MCF 10A (cell line): ENCODE measurements around the gene PLEKHS1. TPM values are rescaled to one million over a fixed set of nuclear protein-coding genes. Genes with fewer than 3 reads are reported as not detected.

ENCODE experiments used
- BruUV-seq: library from RNA; stranded (reverse); fragments of 400-500 nt; replicated peaks from 2 replicates; lab custom pipeline; 2021; lab: Mats Ljungman, UMichigan
- CTCF ChIA-PET: fragments of 300-600 bp; sonication (Branson Sonifier 250); formaldehyde crosslinking; extraction: SDS; loops from one replicate; lab custom pipeline; 2021; ENCODE audit warnings: antibody characterized with exemption, inconsistent platforms; lab: Yijun Ruan, JAX
- POLR2A ChIA-PET: fragments of 300-600, 350-650 bp; sonication (Branson Sonifier 250); formaldehyde crosslinking; extraction: SDS; loops from one replicate; lab custom pipeline; 2020; ENCODE audit warnings: antibody characterized with exemption, inconsistent platforms; lab: Yijun Ruan, JAX
- DNase-seq: peaks from one replicate; pipeline ENCODE4 v3.0.0-alpha.2; 2018; ENCODE audit not compliant: unreplicated experiment
- H3K27ac Mint-ChIP-seq: one replicate; pipeline ENCODE4 v1.8.0; 2022; ENCODE audit warnings: mild to moderate bottlenecking, low read depth, mixed read lengths; ENCODE audit not compliant: unreplicated experiment
- H3K27me3 Mint-ChIP-seq: one replicate; pipeline ENCODE4 v1.8.0; 2022; ENCODE audit warnings: mixed read lengths; ENCODE audit not compliant: insufficient read depth, unreplicated experiment
- H3K36me3 Mint-ChIP-seq: one replicate; pipeline ENCODE4 v1.8.0; 2022; ENCODE audit warnings: mild to moderate bottlenecking, moderate library complexity, mixed read lengths; ENCODE audit not compliant: insufficient read depth, unreplicated experiment
- H3K4me1 Mint-ChIP-seq: one replicate; pipeline ENCODE4 v1.8.0; 2022; ENCODE audit warnings: mixed read lengths; ENCODE audit not compliant: insufficient read depth, unreplicated experiment
- H3K4me3 Mint-ChIP-seq: one replicate; pipeline ENCODE4 v1.8.0; 2022; ENCODE audit warnings: mild to moderate bottlenecking, moderate library complexity, mixed read lengths; ENCODE audit not compliant: unreplicated experiment
- H3K9me3 Mint-ChIP-seq: one replicate; pipeline ENCODE4 v1.8.0; 2022; ENCODE audit warnings: mixed read lengths; ENCODE audit not compliant: unreplicated experiment
- intact Hi-C: fragments of 100-400 bp; cut with micrococcal nuclease; formaldehyde crosslinking; loops from 2 replicates; pipeline ENCODE4 v1.14.1; 2022
- total RNA-seq: library from RNA; stranded (reverse); gene quantifications from 2 replicates; pipeline ENCODE4 v1.2.3, GENCODE V29; 2022
- TF ChIP-seq, protein P1 (sequence below): fragments of 200-600 bp; IDR thresholded peaks from one replicate; pipeline ENCODE4 v1.8.0; 2022; ENCODE audit warnings: antibody characterized with exemption, mild to moderate bottlenecking; ENCODE audit not compliant: unreplicated experiment

PLEKHS1 gene
- total RNA-seq, 1 experiment from 2014 or later, result not detected

DNA sequence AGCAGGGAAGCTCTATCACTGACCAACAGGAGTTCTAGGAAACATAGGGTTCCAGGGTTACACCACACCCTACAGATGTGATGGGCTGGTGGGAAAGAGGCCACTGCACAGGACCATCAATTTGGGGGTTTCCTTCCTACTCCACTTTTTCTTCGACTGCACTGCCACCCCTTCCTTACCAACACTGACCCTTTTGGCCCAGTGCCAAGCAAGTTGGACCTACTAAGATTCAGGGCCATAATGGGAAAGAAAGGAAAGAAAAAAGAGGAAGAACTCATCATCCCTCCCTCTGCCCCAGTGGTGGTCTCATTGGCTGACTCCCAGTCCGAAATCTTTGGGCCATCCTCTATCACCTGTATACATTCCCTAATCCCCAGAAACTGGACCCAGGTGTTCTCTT is 6.1 kb upstream of the PLEKHS1 start:
- Mint-ChIP-seq H3K27ac (no peak overlapping the region), H3K9me3 (no peaks in the 10 kb centered on the region), H3K4me3 (no peak overlapping the region), H3K4me1 (no peaks in the 10 kb centered on the region), H3K27me3 (peaks cover 13% of the 10 kb centered on the region), H3K36me3 (peaks cover 4% of the 10 kb centered on the region)
- TF ChIP-seq, protein P1, sequence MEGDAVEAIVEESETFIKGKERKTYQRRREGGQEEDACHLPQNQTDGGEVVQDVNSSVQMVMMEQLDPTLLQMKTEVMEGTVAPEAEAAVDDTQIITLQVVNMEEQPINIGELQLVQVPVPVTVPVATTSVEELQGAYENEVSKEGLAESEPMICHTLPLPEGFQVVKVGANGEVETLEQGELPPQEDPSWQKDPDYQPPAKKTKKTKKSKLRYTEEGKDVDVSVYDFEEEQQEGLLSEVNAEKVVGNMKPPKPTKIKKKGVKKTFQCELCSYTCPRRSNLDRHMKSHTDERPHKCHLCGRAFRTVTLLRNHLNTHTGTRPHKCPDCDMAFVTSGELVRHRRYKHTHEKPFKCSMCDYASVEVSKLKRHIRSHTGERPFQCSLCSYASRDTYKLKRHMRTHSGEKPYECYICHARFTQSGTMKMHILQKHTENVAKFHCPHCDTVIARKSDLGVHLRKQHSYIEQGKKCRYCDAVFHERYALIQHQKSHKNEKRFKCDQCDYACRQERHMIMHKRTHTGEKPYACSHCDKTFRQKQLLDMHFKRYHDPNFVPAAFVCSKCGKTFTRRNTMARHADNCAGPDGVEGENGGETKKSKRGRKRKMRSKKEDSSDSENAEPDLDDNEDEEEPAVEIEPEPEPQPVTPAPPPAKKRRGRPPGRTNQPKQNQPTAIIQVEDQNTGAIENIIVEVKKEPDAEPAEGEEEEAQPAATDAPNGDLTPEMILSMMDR, result no peak
- no TSS peak for BruUV-seq
- CTCF ChIA-PET, result no interaction called here
- no peak for DNase-seq
- POLR2A ChIA-PET, result no interaction called here
- intact Hi-C loops, result no loop called here

DNA sequence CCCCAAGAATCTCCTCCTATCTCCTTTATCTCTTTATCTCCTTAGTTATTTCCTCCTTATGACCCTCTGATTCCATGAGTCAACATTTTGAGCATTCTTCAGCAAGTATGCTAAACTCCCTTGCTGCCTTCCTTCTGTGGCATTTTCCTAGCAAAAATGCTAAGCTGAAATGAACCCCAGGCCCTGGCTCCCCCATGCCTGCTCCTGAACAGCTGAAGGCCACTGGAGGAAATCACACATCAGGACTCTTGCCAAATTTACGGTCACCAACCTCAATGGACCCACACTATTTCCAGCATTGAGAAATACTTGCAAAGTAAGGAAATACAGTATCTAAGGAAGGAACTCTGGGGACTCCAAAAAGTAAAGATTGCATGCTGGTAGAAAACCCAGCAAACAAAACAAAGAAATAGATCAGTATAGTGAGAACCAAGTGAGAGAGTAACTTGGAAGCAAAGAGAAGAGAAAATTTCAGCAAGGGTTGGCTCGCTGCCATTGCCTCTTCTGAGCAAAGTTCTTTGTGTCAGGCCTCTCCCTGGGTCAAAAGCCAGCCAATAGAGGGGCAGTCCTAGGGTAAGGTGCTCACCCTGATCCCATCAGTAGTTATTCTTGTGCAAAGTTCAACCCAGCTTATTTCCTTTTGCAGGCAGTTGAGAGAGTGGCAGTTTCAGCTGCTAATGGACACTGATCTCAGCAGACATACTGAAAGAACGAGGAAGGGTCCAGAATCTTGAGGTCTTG is 5.1 kb upstream of the PLEKHS1 start:
- H3K27me3 Mint-ChIP-seq, result peaks cover 13% of the 10 kb centered on the region
- H3K9me3 Mint-ChIP-seq, result no peaks in the 10 kb centered on the region
- DNase-seq, result no peak
- no peak overlapping the region for H3K4me3 Mint-ChIP-seq
- peaks cover 4% of the 10 kb centered on the region for H3K36me3 Mint-ChIP-seq
- ChIA-PET CTCF (no interaction called here), POLR2A (no interaction called here)
- H3K27ac Mint-ChIP-seq, result no peak overlapping the region
- TF ChIP-seq, protein P1, result no peak
- BruUV-seq, result no TSS peak
- intact Hi-C loops, result no loop called here
- H3K4me1 Mint-ChIP-seq, result no peaks in the 10 kb centered on the region

DNA sequence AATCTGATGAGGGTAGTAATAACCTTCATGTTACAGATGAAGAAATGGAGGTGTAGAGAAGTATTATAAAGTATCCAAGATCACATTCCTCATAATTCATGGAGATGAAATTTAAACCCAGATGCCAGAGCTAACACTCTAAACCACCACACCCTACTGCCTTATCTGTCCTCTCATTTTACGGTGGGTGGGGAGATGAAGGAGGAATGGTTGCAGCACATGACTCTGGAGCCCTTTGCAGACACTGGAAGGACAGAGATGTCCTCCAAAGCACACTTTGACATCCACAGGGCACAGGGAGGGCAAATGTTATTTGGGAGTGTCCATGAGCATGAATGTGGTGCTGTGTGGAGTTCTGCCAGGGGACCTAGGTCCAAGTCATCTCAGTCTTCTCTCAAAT is 1.1 kb downstream of the PLEKHS1 start:
- intact Hi-C loops, result no loop called here
- Mint-ChIP-seq H3K9me3 (no peaks in the 10 kb centered on the region), H3K27me3 (no peaks in the 10 kb centered on the region), H3K36me3 (peaks cover 4% of the 10 kb centered on the region), H3K27ac (no peak overlapping the region), H3K4me1 (no peaks in the 10 kb centered on the region), H3K4me3 (no peak overlapping the region)
- no peak for DNase-seq
- TF ChIP-seq, protein P1, result no peak
- ChIA-PET CTCF (interaction anchor here (0.6 kb wide), 3 partner anchors 8 to 34 kb away, joined by 3 read pairs; no protein-coding TSS in a partner anchor), POLR2A (interaction anchor here (1.2 kb wide), 1 partner anchor 19 kb away, joined by 3 read pairs; no protein-coding TSS in a partner anchor)
- BruUV-seq, result no TSS peak

GRCh38 chr10:113753020-113753692 is 1.7 kb downstream of the PLEKHS1 start:
- Mint-ChIP-seq H3K4me1 (no peaks in the 10 kb centered on the region), H3K4me3 (no peak overlapping the region), H3K27ac (no peak overlapping the region), H3K9me3 (no peaks in the 10 kb centered on the region), H3K27me3 (no peaks in the 10 kb centered on the region), H3K36me3 (peaks cover 4% of the 10 kb centered on the region)
- no TSS peak for BruUV-seq
- intact Hi-C loops, result no loop called here
- TF ChIP-seq, protein P1, result no peak
- CTCF ChIA-PET, result interaction anchor here (1.7 kb wide), 1 partner anchor 46 kb away, joined by 5 read pairs; no protein-coding TSS in a partner anchor
- DNase-seq, result peak; percentile 33
- POLR2A ChIA-PET, result interaction anchor here (0.6 to 1.2 kb wide), 2 partner anchors 20 to 1630 kb away, joined by 3 to 4 read pairs; no protein-coding TSS in a partner anchor
